NCI-H460 (cell line): ENCODE results near the gene GNAI3. TPM values are rescaled to one million over a fixed set of nuclear protein-coding genes. Genes with fewer than 3 reads are reported as not detected.

Experiments
- DNase-seq: peaks from one replicate; pipeline ENCODE4 v3.0.0-alpha.2; 2016; ENCODE audit warnings: low read depth; ENCODE audit errors: extremely low read depth
- total RNA-seq: library from RNA; depleted of rRNA; stranded (reverse); fragments of >200 nt; shearing (Covaris generic); gene quantifications from 2 replicates; pipeline ENCODE4 v1.2.3, GENCODE V29; 2014

GNAI3 gene
- total RNA-seq, 1 experiment from 2014 or later = 8.5 TPM

GRCh38 chr1:109621379-109622136 is 73.1 kb downstream of the GNAI3 start:
- DNase-seq = no peak

GRCh38 chr1:109622137-109622892 is 73.9 kb downstream of the GNAI3 start:
- DNase-seq = no peak

- DNase-seq = no peak
Measured at GRCh38 chr1:109622895-109623294, 74.5 kb downstream of the GNAI3 start.

DNA sequence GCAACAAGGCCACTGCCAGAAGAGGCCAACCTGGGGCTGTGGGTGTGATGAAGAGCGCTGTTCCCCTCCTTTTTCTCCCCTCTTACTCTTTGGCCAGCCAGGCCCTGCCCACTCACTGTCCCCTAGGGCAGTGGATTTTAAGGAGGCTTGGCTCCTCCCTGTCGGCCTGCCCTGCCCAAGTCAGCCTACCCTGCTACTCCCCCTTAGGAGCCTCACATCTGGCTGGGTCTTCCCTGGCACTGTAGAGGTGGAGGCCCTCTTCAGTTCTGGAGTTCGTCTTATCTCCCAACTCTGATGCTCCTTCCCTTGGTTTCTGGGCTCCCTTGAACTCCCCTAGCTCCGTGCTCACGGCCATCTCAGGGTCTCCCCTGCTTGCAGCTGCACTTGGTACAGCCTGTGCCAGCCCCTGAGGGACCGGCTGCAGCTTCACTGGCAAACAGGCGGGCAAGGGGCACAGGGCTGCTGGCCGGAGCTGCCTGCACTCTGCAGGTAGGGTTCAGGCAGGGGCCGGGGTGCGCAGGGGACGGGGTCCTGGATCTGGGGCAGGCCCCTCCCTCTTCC is 75.3 kb downstream of the GNAI3 start:
- no peak for DNase-seq

GRCh38 chr1:109624201-109625010 is 76.0 kb downstream of the GNAI3 start:
- no peak for DNase-seq

GRCh38 chr1:109625176-109625575 is 76.8 kb downstream of the GNAI3 start:
- DNase-seq = no peak

DNA sequence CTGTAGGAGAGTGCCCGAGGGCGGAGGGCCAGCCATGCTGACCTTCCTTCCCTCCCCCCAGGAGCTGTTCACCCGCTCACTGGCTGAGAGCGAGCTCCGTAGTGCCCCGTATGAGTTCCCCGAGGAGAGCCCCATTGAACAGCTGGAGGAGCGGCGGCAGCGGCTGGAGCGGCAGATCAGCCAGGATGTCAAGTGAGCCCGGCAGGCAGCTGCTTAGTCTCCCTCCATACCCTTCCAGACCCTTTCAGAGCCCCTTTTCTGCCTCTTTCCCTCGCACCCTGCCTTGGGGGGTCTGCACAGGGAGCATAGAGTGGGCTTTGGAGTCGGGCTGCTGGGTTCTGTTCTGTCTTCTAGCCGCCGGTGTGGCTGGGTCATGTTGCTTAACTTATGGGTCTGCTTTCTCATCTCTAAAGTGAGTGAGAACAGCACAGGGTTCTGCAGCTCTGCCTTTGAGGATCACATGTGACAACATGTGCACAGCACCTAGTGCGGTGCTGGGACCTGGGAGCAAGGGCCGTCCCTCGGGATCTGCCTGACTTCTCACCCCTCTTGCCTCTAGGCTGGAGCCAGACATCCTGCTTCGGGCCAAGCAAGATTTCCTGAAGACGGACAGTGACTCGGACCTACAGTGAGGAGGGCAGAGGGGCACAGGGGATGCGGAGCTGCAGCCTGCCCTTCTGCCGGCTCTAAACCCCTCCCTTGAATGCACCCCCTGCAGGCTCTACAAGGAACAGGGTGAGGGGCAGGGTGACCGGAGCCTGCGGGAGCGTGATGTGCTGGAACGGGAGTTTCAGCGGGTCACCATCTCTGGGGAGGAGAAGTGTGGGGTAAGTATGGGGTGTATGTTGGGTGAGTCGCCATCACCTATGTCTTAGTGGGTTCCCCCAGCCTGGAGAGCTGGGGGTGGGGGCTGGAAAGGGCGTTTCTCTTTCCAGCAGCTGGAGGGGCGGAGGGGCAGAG is 77.5 kb downstream of the GNAI3 start:
- no peak for DNase-seq

GRCh38 chr1:109626682-109627408 is 78.4 kb downstream of the GNAI3 start:
- no peak for DNase-seq

- no peak for DNase-seq
Measured at GRCh38 chr1:109627692-109628399, 79.4 kb downstream of the GNAI3 start.

DNA sequence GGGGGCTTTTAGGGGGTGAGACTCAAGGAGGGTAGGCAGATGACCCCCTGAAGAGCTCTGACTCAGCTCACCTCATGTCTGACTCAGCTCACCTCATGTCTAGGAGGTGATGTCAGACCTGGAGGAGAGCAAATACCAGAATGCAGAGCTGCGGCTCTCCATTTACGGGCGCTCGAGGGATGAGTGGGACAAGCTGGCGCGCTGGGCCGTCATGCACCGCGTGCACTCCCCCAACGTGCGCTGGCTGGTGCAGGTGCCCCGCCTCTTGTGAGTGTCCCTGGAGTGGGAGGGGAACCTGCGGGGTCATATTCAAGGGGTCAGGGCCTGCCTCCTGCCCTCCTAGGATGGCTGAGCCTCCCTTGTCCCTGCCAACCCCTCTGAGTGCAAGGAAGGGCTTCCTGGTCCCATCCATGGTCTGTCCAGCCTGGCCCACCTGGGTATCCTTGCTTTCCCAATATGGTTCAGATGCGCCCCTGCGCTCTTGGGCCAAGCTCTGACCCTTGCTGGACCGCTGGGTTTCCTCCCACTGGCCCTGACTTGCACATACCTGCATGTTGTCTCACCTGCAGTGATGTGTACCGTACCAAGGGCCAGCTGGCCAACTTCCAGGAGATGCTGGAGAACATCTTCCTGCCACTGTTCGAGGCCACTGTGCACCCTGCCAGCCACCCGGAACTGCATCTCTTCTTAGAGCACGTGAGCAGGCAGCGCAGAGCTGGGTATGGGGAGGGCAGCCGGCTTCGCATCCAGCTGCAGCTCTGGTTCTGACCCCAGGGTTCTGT is 80.3 kb downstream of the GNAI3 start:
- no peak for DNase-seq

GRCh38 chr1:109629372-109630030 is 81.1 kb downstream of the GNAI3 start:
- DNase-seq = no peak

GRCh38 chr1:109630081-109630897 is 81.9 kb downstream of the GNAI3 start:
- DNase-seq = no peak

GRCh38 chr1:109630898-109631512 is 82.6 kb downstream of the GNAI3 start:
- no peak for DNase-seq

- DNase-seq = no peak
Measured at GRCh38 chr1:109631513-109632505, 83.4 kb downstream of the GNAI3 start.
